GM21447 (cell line): Measurements from ENCODE around the gene EHMT1.

Experiments
- ATAC-seq: cut with Tn5 transposase; IDR thresholded peaks from one replicate; pipeline ENCODE4 v1.9.1; 2021; ENCODE audit not compliant: unreplicated experiment

The EHMT1 gene

GRCh38 chr9:137643921-137644320 is 25.1 kb downstream of the EHMT1 start:
- no peak for ATAC-seq

- no peak for ATAC-seq
Observed at GRCh38 chr9:137645211-137645610, 26.4 kb downstream of the EHMT1 start.

GRCh38 chr9:137646341-137646740 is 27.5 kb downstream of the EHMT1 start:
- no peak for ATAC-seq

GRCh38 chr9:137647096-137647714 is 28.4 kb downstream of the EHMT1 start:
- no peak for ATAC-seq

- no peak for ATAC-seq
Observed at GRCh38 chr9:137648396-137648795, 29.6 kb downstream of the EHMT1 start.

- no peak for ATAC-seq
Observed at GRCh38 chr9:137649553-137649952, 30.7 kb downstream of the EHMT1 start.

- no peak for ATAC-seq
Observed at GRCh38 chr9:137650259-137650658, 31.5 kb downstream of the EHMT1 start.

- ATAC-seq, result no peak
Observed at GRCh38 chr9:137650779-137651178, 32.0 kb downstream of the EHMT1 start.

GRCh38 chr9:137656416-137656815 is 37.6 kb downstream of the EHMT1 start:
- no peak for ATAC-seq

- no peak for ATAC-seq
Observed at GRCh38 chr9:137657606-137658005, 38.8 kb downstream of the EHMT1 start.

- ATAC-seq, result no peak
Observed at GRCh38 chr9:137658781-137659180, 40.0 kb downstream of the EHMT1 start.

GRCh38 chr9:137660144-137660543 is 41.3 kb downstream of the EHMT1 start:
- ATAC-seq, result no peak

GRCh38 chr9:137663584-137663983 is 44.8 kb downstream of the EHMT1 start:
- no peak for ATAC-seq

- no peak for ATAC-seq
Observed at GRCh38 chr9:137664676-137665075, 45.9 kb downstream of the EHMT1 start.

GRCh38 chr9:137665226-137665625 is 46.4 kb downstream of the EHMT1 start:
- ATAC-seq, result no peak

- ATAC-seq, result no peak
Observed at GRCh38 chr9:137665697-137666512, 47.1 kb downstream of the EHMT1 start.

- ATAC-seq, result no peak
Observed at GRCh38 chr9:137666513-137666822, 47.7 kb downstream of the EHMT1 start.

GRCh38 chr9:137666955-137667670 is 48.3 kb downstream of the EHMT1 start:
- ATAC-seq, result no peak

- no peak for ATAC-seq
Observed at GRCh38 chr9:137668203-137668602, 49.4 kb downstream of the EHMT1 start.

GRCh38 chr9:137669261-137669672 is 50.5 kb downstream of the EHMT1 start:
- no peak for ATAC-seq

- no peak for ATAC-seq
Observed at GRCh38 chr9:137670391-137671195, 51.8 kb downstream of the EHMT1 start.
